Small intestine (tissue), 7 donors: Measurements from ENCODE around the gene SPATA7. TPM values are rescaled to one million over a fixed set of nuclear protein-coding genes. Genes with fewer than 3 reads are reported as not detected.
"Not testable (repeated sequence)": the region's sequence is repeated elsewhere in the genome, so short reads cannot be mapped to it uniquely, and the experiment has no call there.

Experiments used
- DNase-seq, 2 donors: peaks; one replicate each; pipeline versions ENCODE4 v3.0.0 to v3.0.0-alpha.2; 2013
- FAIRE-seq: peaks from 2 replicates; lab custom pipeline; 2012; peaks lifted over from hg19 to GRCh38; lab: Jason Lieb, UNC
- H3K27ac ChIP-seq, 3 donors: one replicate each; pipeline ENCODE4 v1.5.1; 2013; ENCODE audit warnings: low read length in 2 of 3, mild to moderate bottlenecking in 2 of 3, control low read depth in 1 of 3, inconsistent platforms in 1 of 3, low read depth in 1 of 3, moderate library complexity in 1 of 3
- H3K27me3 ChIP-seq, 3 donors: one replicate each; pipeline ENCODE4 v1.6.1; 2013; ENCODE audit warnings: low read length in 3 of 3, inconsistent platforms in 1 of 3; ENCODE audit not compliant: control insufficient read depth in 3 of 3, insufficient read depth in 3 of 3
- H3K36me3 ChIP-seq, 3 donors: one replicate each; pipeline ENCODE4 v1.6.1; 2013; ENCODE audit warnings: low read length in 3 of 3, inconsistent platforms in 1 of 3, low read depth in 1 of 3, mild to moderate bottlenecking in 1 of 3, moderate library complexity in 1 of 3; ENCODE audit not compliant: control insufficient read depth in 3 of 3, insufficient read depth in 2 of 3
- H3K4me1 ChIP-seq, 3 donors: one replicate each; pipeline ENCODE4 v1.6.1; 2013; ENCODE audit warnings: low read length in 2 of 3, inconsistent platforms in 1 of 3, low read depth in 1 of 3, mild to moderate bottlenecking in 1 of 3, moderate library complexity in 1 of 3; ENCODE audit not compliant: control insufficient read depth in 3 of 3, insufficient read depth in 2 of 3
- H3K4me3 ChIP-seq, 3 donors: one replicate each; pipeline ENCODE4 v1.5.1; 2013; ENCODE audit warnings: low read length in 3 of 3, control low read depth in 1 of 3, inconsistent platforms in 1 of 3, low read depth in 1 of 3, mild to moderate bottlenecking in 1 of 3, moderate library complexity in 1 of 3
- H3K9me3 ChIP-seq, 2 donors: one replicate each; pipeline ENCODE4 v1.6.1; 2013; ENCODE audit warnings: low read depth in 1 of 2, low read length in 1 of 2; ENCODE audit not compliant: control insufficient read depth in 2 of 2, insufficient read depth in 1 of 2
- WGBS, 3 donors: extraction: QIAGEN DNeasy Blood & Tissue Kit; methylation state at CpG; one replicate each; pipeline ENCODE4 v1.1.7; 2013; 5-methylcytosine and 5-hydroxymethylcytosine counted together
- polyA plus RNA-seq, 4 donors: library from polyadenylated mRNA; stranded (reverse) in 3 of 4; unstranded in 1 of 4; fragments of 200-250 nt in 3 of 4; fragments of 120-200 nt in 1 of 4; gene quantifications; one replicate each; pipeline versions ENCODE4 v1.2.1 to v1.2.3, GENCODE V29; 2013
- donor health status: healthy with polysubstance abuse.
- donor health status: control.
- donor health status: control.
- donor health status: Bipolar disorder and iron deficiency.
- donor health status: healthy.

The SPATA7 gene
- polyA plus RNA-seq, 4 donors, result 0.81 to 15.7 (median 2.8) TPM

DNA sequence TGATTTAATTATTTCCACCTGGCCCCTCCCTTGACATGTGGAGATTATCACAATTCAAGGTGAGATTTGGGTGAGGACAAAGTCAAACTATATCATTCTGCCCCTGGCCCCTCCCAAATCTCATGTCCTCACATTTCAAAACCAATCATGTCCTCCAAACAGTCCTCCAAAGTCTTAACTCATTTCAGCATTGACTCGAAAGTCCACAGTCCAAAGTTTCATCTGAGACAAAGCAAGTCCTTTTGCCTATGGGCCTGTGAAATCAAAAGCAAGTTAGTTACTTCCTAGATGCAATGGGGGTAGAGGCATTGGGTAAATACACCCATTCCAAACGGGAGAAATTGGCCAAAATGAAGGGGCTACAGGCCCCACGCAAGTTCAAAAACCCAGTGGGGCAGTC lies 31.1 kb upstream of the SPATA7 start:
- Histone ChIP-seq H3K27me3 (no peaks in the 10 kb centered on the region), H3K9me3 (peaks cover 0 to 5% of the 10 kb centered on the region in 2 donors), H3K36me3 (no peaks in the 10 kb centered on the region), H3K27ac (no peak overlapping the region), H3K4me3 (no peak overlapping the region), H3K4me1 (no peaks in the 10 kb centered on the region)
- FAIRE-seq (no peak), DNase-seq (peak; percentile 6 to 72)
- WGBS, 3 donors, result 41 to 66% (median 53%) methylated on average over 3 of the region's 3 CpGs

- 54 to 75% (median 61%) methylated on average over 2 of the region's 2 CpGs for WGBS, 3 donors
- DNase-seq (no peak), FAIRE-seq (no peak)
- Histone ChIP-seq H3K9me3 (peaks cover 0 to under 1% of the 10 kb centered on the region in 2 donors), H3K4me1 (no peaks in the 10 kb centered on the region), H3K27me3 (no peaks in the 10 kb centered on the region), H3K4me3 (no peak overlapping the region), H3K27ac (no peak overlapping the region), H3K36me3 (no peaks in the 10 kb centered on the region)
Observed at GRCh38 chr14:88359500-88359899, 26.0 kb upstream of the SPATA7 start.

DNA sequence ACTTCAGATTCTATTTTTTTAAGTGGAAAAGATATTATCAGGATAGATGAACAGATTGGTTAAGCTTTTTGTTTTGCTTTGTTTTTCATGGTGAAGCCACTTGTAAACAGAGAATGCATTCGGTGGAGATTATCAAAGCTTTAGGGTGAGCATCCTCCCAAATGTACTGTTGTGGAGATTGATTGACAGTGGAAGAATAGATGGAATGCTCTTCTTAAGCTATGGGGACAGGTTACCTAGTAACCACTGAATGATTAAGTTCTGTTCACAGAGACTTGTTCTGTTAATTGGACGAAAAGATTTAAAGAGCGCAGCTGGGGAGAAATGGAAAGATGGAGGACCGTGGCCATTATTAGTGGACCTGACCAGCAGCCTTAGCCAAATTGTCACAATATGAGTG lies 21.8 kb upstream of the SPATA7 start:
- DNase-seq (no peak), FAIRE-seq (no peak)
- H3K27me3 ChIP-seq, result no peaks in the 10 kb centered on the region
- WGBS, 3 donors, result 71 to 83% (median 78%) methylated on average over 4 of the region's 4 CpGs
- H3K36me3 ChIP-seq, result no peaks in the 10 kb centered on the region
- no peaks in the 10 kb centered on the region for H3K4me1 ChIP-seq
- H3K9me3 ChIP-seq, result no peaks in the 10 kb centered on the region
- H3K27ac ChIP-seq, result no peak overlapping the region
- H3K4me3 ChIP-seq, result no peak overlapping the region

DNA sequence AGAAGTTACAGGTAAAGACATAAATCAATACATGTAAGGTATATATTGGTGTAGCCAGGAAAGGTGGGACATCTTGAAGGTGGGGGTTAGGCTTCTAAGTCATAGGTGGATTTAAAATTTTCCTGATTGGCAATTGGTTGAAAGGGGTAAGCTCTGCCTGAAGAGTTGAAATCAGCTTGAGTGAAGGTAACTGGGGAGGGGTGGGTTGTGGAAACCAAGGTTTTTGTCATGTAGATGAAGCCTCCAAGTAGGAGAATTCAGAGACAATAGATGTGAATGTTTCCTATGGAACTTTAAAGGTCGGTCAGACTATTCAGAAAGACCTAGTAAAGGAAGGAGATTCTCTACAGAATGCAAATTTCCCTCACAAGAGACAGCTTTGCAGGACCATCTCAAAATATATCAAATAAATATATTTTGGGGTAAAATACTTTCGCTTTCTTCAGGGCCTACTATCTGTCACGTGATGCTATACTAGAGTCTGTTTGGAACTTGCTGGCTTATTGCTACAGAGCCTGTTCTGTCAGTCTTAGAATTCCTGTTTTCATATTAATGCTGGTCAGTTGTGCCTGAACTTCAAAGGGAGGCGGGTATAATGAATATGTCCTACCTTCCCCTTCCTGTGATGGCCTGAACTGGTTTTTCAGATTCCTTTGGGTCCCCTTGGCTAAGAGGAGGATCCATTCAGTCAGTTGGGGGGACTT lies 20.6 kb upstream of the SPATA7 start:
- no peak overlapping the region for H3K27ac ChIP-seq
- H3K27me3 ChIP-seq, result peaks cover 0 to under 1% (median 0%) of the 10 kb centered on the region in 3 donors
- no peak overlapping the region for H3K4me3 ChIP-seq
- DNase-seq (no peak), FAIRE-seq (no peak)
- 72 to 82% (median 77%) methylated on average over 4 of the region's 4 CpGs for WGBS, 3 donors
- no peaks in the 10 kb centered on the region for H3K36me3 ChIP-seq
- no peaks in the 10 kb centered on the region for H3K9me3 ChIP-seq
- H3K4me1 ChIP-seq, result no peaks in the 10 kb centered on the region

DNA sequence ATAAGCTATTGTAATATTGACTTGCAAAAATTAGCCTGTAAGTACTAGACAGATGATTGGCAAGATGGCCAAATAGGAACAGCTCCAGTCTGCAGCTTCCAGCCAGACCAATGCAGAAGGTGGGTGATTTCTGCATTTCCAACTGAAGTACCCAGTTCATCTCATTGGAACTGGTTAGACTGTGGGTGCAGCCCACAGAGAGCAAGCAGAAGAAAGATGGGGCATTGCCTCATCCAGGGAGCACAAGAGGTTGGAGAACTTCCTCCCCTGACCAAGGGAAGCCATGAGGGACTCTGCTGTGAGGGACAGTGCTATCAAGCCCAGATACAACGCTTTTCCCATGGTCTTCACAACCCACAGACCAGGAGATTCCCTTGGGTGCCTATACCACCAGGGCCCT lies 16.0 kb upstream of the SPATA7 start:
- no peak for FAIRE-seq

DNA sequence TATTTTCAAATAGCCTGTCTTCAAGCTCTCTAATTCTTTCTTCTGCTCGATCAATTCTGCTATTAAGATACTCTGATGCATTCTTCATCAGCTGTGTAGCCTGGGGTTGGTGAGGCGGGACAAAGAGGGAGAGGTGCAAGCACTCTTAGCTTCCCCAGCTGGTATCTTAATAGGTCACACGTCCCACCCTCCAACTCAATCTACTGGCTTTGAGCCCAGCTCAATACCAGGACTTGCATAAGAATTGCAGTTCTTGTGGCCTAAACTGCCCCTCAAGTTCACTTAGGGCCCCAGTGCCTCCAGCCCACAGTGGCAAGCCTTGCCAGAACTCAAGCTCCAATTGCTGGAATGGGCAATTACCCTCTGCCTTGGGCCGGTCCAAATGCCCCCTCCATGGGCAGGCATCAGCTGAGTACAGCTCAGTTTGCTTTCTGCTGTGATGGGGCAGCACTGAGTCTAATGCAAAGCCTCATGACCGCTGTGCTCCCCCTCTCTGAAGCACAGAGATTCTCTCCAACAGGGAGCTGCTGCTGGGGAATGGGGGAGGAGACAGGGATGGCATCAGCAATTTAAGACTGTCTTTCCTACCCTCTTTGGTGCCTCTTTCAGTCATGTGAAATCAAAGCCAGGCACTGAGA lies 5.6 kb upstream of the SPATA7 start:
- no peak overlapping the region for H3K27ac ChIP-seq
- peaks cover 0 to 3% (median 0%) of the 10 kb centered on the region in 3 donors for H3K4me1 ChIP-seq
- H3K9me3 ChIP-seq, result no peaks in the 10 kb centered on the region
- no peaks in the 10 kb centered on the region for H3K36me3 ChIP-seq
- H3K27me3 ChIP-seq, result no peaks in the 10 kb centered on the region
- WGBS, 3 donors, result 60 to 72% (median 69%) methylated on average over 5 of the region's 5 CpGs
- DNase-seq (no peak), FAIRE-seq (no peak)
- no peak overlapping the region for H3K4me3 ChIP-seq

More for the DNA sequence above, 16.0 kb upstream of the SPATA7 start:
- Histone ChIP-seq H3K4me1 (no peaks in the 10 kb centered on the region), H3K4me3 (no peak overlapping the region), H3K27ac (no peak overlapping the region), H3K9me3 (no peaks in the 10 kb centered on the region), H3K36me3 (no peaks in the 10 kb centered on the region), H3K27me3 (peaks cover 0 to 4% (median 0%) of the 10 kb centered on the region in 3 donors)
- WGBS, 3 donors, result 53 to 78% (median 75%) methylated on average over 1 of the region's 1 CpG
- no peak for DNase-seq

DNA sequence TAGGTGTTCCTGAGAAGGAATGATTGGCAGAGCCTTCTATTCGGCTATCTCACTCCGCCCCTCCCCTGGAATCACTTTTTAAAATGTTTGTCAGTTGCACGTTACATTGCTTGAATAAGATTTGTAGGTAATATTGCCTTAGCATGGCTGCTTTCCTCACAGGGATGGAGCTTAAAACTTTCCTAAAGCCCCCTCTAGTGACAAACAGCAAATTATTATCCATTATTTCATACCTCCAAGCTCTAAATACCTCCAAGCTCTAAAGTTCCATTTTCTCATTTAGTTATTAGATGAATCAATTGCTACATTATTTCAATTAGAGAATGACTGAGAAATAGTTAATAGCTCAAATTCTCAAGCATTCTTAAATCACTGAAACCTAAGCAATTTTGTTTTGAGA lies 5.1 kb upstream of the SPATA7 start:
- FAIRE-seq, result no peak
- H3K9me3 ChIP-seq, result no peaks in the 10 kb centered on the region
- DNase-seq, result peak in 1 of 2 donors; percentile 27
- no peaks in the 10 kb centered on the region for H3K27me3 ChIP-seq
- no peak overlapping the region for H3K4me3 ChIP-seq
- H3K36me3 ChIP-seq, result no peaks in the 10 kb centered on the region
- 27 to 34% (median 33%) methylated on average over 3 of the region's 3 CpGs for WGBS, 3 donors
- no peak overlapping the region for H3K27ac ChIP-seq
- H3K4me1 ChIP-seq, result peaks cover 0 to 4% (median 0%) of the 10 kb centered on the region in 3 donors

GRCh38 chr14:88381634-88382033 lies 3.8 kb upstream of the SPATA7 start:
- not testable (repeated sequence) for H3K9me3 ChIP-seq, DNase-seq, FAIRE-seq, H3K27me3 ChIP-seq, H3K36me3 ChIP-seq, H3K4me3 ChIP-seq, H3K4me1 ChIP-seq, H3K27ac ChIP-seq
- WGBS, 3 donors, result 92 to 94% (median 93%) methylated on average over 12 of the region's 12 CpGs
